ENCODE results near the gene TMEM17. TPM values are rescaled to one million over a fixed set of nuclear protein-coding genes. Genes with fewer than 3 reads are reported as not detected.

TMEM17 gene
- total and polyA plus RNA-seq, 11 donors: 0.80 to 2.3 (median 1.6) TPM

- 54 to 69% (median 61%) methylated on average over 2 of the region's 2 CpGs for WGBS, 4 donors
- ATAC-seq (peak in 1 of 4 donors; percentile 6), DNase-seq (no peak)
- Histone ChIP-seq H3K36me3 (no peaks in the 10 kb centered on the region), H3K27ac (peak overlapping the region in 7 of 12 donors; percentile 8 to 77 (median 42)), H3K4me3 (no peak overlapping the region), H3K27me3 (no peaks in the 10 kb centered on the region), H3K9me3 (no peaks in the 10 kb centered on the region), H3K4me1 (peaks cover 0 to 54% (median 38%) of the 10 kb centered on the region in 12 donors)
- intact Hi-C loops (cut with DNase I): loop anchor here in 2 of 10 donors (5.0 to 10.0 kb wide), 2 partner anchors 232 to 235 kb away; partner anchors contain the start of gene EHBP1 (in 2 of the 2)
- TF ChIP-seq CTCF (IDR thresholded peaks at IDR 0.05): no peak
- no peak for TF ChIP-seq POLR2A (IDR thresholded peaks at IDR 0.05)
Measured at GRCh38 chr2:62472312-62472711, 33.7 kb downstream of the TMEM17 start.

- H3K27me3 ChIP-seq: no peaks in the 10 kb centered on the region
- H3K9me3 ChIP-seq: no peaks in the 10 kb centered on the region
- no peaks in the 10 kb centered on the region for H3K36me3 ChIP-seq
- ATAC-seq (peak; percentile 14 to 51 (median 31)), DNase-seq (peak; percentile 47 to 80 (median 67))
- WGBS, 4 donors: 59 to 71% (median 66%) methylated on average over 7 of the region's 7 CpGs
- H3K4me1 ChIP-seq: peaks cover 0 to 54% (median 39%) of the 10 kb centered on the region in 12 donors
- intact Hi-C loops (cut with DNase I): loop anchor here in 2 of 10 donors (5.0 to 10.0 kb wide), 2 partner anchors 233 to 235 kb away; partner anchors contain the start of gene EHBP1 (in 2 of the 2)
- H3K4me3 ChIP-seq: no peak overlapping the region
- H3K27ac ChIP-seq: peak overlapping the region in 6 of 12 donors; percentile 17 to 77 (median 44)
- TF ChIP-seq POLR2A (IDR thresholded peaks at IDR 0.05) (no peak), CTCF (IDR thresholded peaks at IDR 0.05) (no peak)
Measured at GRCh38 chr2:62471816-62472215, 34.2 kb downstream of the TMEM17 start.

GRCh38 chr2:62471404-62471803, 34.6 kb downstream of the TMEM17 start:
- H3K4me1 ChIP-seq: peaks cover 0 to 55% (median 37%) of the 10 kb centered on the region in 12 donors
- no peak overlapping the region for H3K4me3 ChIP-seq
- no peak for DNase-seq
- no peaks in the 10 kb centered on the region for H3K9me3 ChIP-seq
- intact Hi-C loops (cut with DNase I): loop anchor here in 2 of 10 donors (5.0 to 10.0 kb wide), 2 partner anchors 233 to 236 kb away; partner anchors contain the start of gene EHBP1 (in 2 of the 2)
- ATAC-seq: no peak
- no peaks in the 10 kb centered on the region for H3K27me3 ChIP-seq
- H3K36me3 ChIP-seq: no peaks in the 10 kb centered on the region
- TF ChIP-seq POLR2A (IDR thresholded peaks at IDR 0.05): no peak
- TF ChIP-seq CTCF (IDR thresholded peaks at IDR 0.05): no peak
- WGBS, 4 donors: 88 to 90% (median 89%) methylated on average over 2 of the region's 2 CpGs
- H3K27ac ChIP-seq: peak overlapping the region in 2 of 12 donors; percentile 1 to 77

GRCh38 chr2:62469548-62469947, 36.4 kb downstream of the TMEM17 start:
- Histone ChIP-seq H3K4me1 (peaks cover 0 to 47% (median 23%) of the 10 kb centered on the region in 12 donors), H3K9me3 (no peaks in the 10 kb centered on the region), H3K4me3 (no peak overlapping the region), H3K27me3 (no peaks in the 10 kb centered on the region), H3K27ac (no peak overlapping the region), H3K36me3 (no peaks in the 10 kb centered on the region)
- WGBS, 4 donors: 89 to 100% (median 96%) methylated on average over 2 of the region's 2 CpGs
- no peak for DNase-seq
- TF ChIP-seq POLR2A (IDR thresholded peaks at IDR 0.05) (no peak), CTCF (IDR thresholded peaks at IDR 0.05) (no peak)
- intact Hi-C loops (cut with DNase I): loop anchor here in 1 of 10 donors (5.0 to 10.0 kb wide), 2 partner anchors 38 to 235 kb away; partner anchors contain the start of genes EHBP1 and TMEM17
- ATAC-seq: no peak

Data from heart left ventricle (tissue), 16 donors.